Astrocyte (in vitro differentiated cells and primary cell): ENCODE data around the gene PYGO2.

Source experiments
- CTCF ChIP-seq: IDR thresholded peaks from 2 replicates; pipeline ENCODE4 v1.5.1; 2011; ENCODE audit warnings: low read depth, mild to moderate bottlenecking, inconsistent platforms, low read length, moderate library complexity; ENCODE audit not compliant: insufficient read depth
- EZH2 ChIP-seq: IDR thresholded peaks from 2 replicates; pipeline ENCODE4 v1.6.1; 2012; ENCODE audit warnings: mild to moderate bottlenecking, low read length, inconsistent platforms; ENCODE audit not compliant: insufficient read depth

- TF ChIP-seq CTCF, result no peak
- no peak for TF ChIP-seq EZH2
Measured at GRCh38 chr1:154913273-154913672, 48.3 kb downstream of the PYGO2 start.
